ENCODE data around the gene SNCA. TPM values are rescaled to one million over a fixed set of nuclear protein-coding genes. Genes with fewer than 3 reads are reported as not detected.
A peak's percentile ranks its signal among the peaks of the same experiment; 100 is the strongest.

SNCA gene
- total RNA-seq, 3 donors from 2014 or later (not counting 1 experiment from before 2014, with no cell fraction given): 0.58 to 2.0 (median 1.2) TPM

- DNase-seq (no peak), ATAC-seq (no peak)
- Mint-ChIP-seq H3K36me3 (no peaks in the 10 kb centered on the region), H3K9me3 (no peaks in the 10 kb centered on the region), H3K4me1 (peaks cover 8 to 9% of the 10 kb centered on the region in 2 donors), H3K27ac (no peak overlapping the region), H3K4me3 (no peak overlapping the region), H3K27me3 (ENCODE audit: low read depth in 2 of 2) (no peaks in the 10 kb centered on the region)
- Histone ChIP-seq H3K4me3 (ENCODE audit: low read length) (no peak overlapping the region), H3K27me3 (ENCODE audit: control insufficient read depth, insufficient read depth, low read length) (no peaks in the 10 kb centered on the region), H3K36me3 (ENCODE audit: control insufficient read depth, insufficient read depth, low read length) (no peaks in the 10 kb centered on the region), H3K9me3 (ENCODE audit: control insufficient read depth, insufficient read depth, low read length) (no peaks in the 10 kb centered on the region), H3K4me1 (ENCODE audit: control insufficient read depth, insufficient read depth, low read length) (peaks cover 3% of the 10 kb centered on the region), H3K27ac (ENCODE audit: low read length) (no peak overlapping the region)
- no peak for TF ChIP-seq CTCF (IDR thresholded peaks at IDR 0.05)
- 53% methylated on average over 1 of the region's 2 CpGs for WGBS (ENCODE audit: insufficient coverage)
- intact Hi-C loops (cut with micrococcal nuclease): no loop called here
Observed at GRCh38 chr4:89712141-89712540, 124.8 kb downstream of the SNCA start.

GRCh38 chr4:89708903-89709421 lies 128.0 kb downstream of the SNCA start:
- peaks cover 3% of the 10 kb centered on the region for H3K4me1 ChIP-seq (ENCODE audit: control insufficient read depth, insufficient read depth, low read length)
- TF ChIP-seq CTCF (IDR thresholded peaks at IDR 0.05): no peak
- ATAC-seq (no peak), DNase-seq (peak in 1 of 2 donors; percentile 4)
- H3K27ac Mint-ChIP-seq: no peak overlapping the region
- H3K36me3 Mint-ChIP-seq: no peaks in the 10 kb centered on the region
- H3K27me3 ChIP-seq (ENCODE audit: control insufficient read depth, insufficient read depth, low read length): no peaks in the 10 kb centered on the region
- no peak overlapping the region for H3K27ac ChIP-seq (ENCODE audit: low read length)
- no peaks in the 10 kb centered on the region for H3K36me3 ChIP-seq (ENCODE audit: control insufficient read depth, insufficient read depth, low read length)
- no peaks in the 10 kb centered on the region for H3K27me3 Mint-ChIP-seq (ENCODE audit: low read depth in 2 of 2)
- no peaks in the 10 kb centered on the region for H3K9me3 ChIP-seq (ENCODE audit: control insufficient read depth, insufficient read depth, low read length)
- no peak overlapping the region for H3K4me3 ChIP-seq (ENCODE audit: low read length)
- H3K9me3 Mint-ChIP-seq: no peaks in the 10 kb centered on the region
- intact Hi-C loops (cut with micrococcal nuclease): no loop called here
- WGBS (ENCODE audit: insufficient coverage): 50% methylated on average over 2 of the region's 2 CpGs
- H3K4me3 Mint-ChIP-seq: no peak overlapping the region
- peaks cover 8 to 12% of the 10 kb centered on the region in 2 donors for H3K4me1 Mint-ChIP-seq

GRCh38 chr4:89707467-89707866 lies 129.5 kb downstream of the SNCA start:
- 65% methylated on average over 5 of the region's 5 CpGs for WGBS (ENCODE audit: insufficient coverage)

More at GRCh38 chr4:89707467-89707866, 129.5 kb downstream of the SNCA start:
- Histone ChIP-seq H3K36me3 (ENCODE audit: control insufficient read depth, insufficient read depth, low read length) (no peaks in the 10 kb centered on the region), H3K9me3 (ENCODE audit: control insufficient read depth, insufficient read depth, low read length) (no peaks in the 10 kb centered on the region), H3K27me3 (ENCODE audit: control insufficient read depth, insufficient read depth, low read length) (no peaks in the 10 kb centered on the region), H3K27ac (ENCODE audit: low read length) (no peak overlapping the region), H3K4me1 (ENCODE audit: control insufficient read depth, insufficient read depth, low read length) (peaks cover 3% of the 10 kb centered on the region), H3K4me3 (ENCODE audit: low read length) (no peak overlapping the region)
- intact Hi-C loops (cut with micrococcal nuclease): no loop called here
- TF ChIP-seq CTCF (IDR thresholded peaks at IDR 0.05): no peak
- DNase-seq (no peak), ATAC-seq (no peak)
- peaks cover 8 to 12% of the 10 kb centered on the region in 2 donors for H3K4me1 Mint-ChIP-seq
- no peak overlapping the region for H3K4me3 Mint-ChIP-seq
- H3K27me3 Mint-ChIP-seq (ENCODE audit: low read depth in 2 of 2): no peaks in the 10 kb centered on the region
- no peaks in the 10 kb centered on the region for H3K36me3 Mint-ChIP-seq
- no peak overlapping the region for H3K27ac Mint-ChIP-seq
- H3K9me3 Mint-ChIP-seq: no peaks in the 10 kb centered on the region

Data from natural killer cell (primary cell).